HG03442 (cell line): Measurements from ENCODE around the gene ZBP1.

Source experiments
- ATAC-seq: cut with Tn5 transposase; IDR thresholded peaks from one replicate; pipeline ENCODE4 v1.9.1; 2021; ENCODE audit warnings: mild to moderate bottlenecking, moderate library complexity; ENCODE audit not compliant: unreplicated experiment

Gene ZBP1

DNA sequence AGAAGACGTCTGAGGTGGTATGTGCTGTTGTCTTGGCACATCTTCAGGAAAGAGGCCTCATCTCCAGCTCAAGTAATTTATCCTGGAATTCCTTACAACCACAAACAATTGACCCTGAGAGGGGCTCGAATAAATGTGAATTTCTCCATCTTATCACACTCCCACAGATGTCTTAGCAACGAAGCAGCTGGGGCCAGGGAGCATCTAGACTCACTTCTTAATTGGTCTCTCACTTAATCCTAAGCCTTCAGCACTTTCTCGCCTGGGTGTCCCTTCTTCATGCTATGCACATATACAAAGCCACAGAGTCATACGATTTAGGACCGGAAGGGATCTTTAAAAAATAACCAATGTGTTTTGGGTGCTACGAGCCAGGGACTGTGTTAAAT lies 32.2 kb downstream of the ZBP1 start:
- no peak for ATAC-seq

DNA sequence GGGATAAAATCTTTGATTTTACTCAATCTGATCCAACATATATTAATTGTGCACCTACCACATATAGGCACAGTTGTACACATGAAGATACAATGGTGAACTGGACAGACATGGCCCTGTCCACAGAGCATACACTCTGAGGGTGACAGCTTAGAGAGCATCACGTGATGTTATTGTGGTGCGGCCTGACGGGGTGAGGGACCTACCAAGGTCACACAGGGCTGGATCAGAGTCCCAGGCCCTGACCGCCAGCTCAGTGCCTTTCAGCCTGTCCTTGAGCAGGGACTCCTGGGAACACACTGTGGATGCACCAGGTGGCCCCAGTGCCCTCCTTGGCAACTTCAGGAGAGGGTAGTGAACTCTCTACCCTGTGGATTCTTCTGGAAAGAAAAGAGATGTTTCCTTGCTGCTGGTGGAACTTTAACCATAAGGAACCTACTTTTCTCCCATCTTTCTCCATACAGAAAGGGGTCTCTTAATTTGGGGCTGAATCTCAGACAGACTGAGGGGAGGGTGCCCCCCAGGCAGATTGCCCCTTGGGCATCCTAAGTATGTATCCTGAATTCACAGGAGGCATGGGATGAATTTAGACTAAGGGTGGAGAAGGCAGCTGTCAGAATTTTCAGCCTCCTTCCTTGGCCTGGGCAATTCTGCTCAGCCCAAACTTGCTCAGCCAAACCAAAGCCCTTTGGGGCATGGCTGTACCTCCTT lies 32.8 kb downstream of the ZBP1 start:
- no peak for ATAC-seq

DNA sequence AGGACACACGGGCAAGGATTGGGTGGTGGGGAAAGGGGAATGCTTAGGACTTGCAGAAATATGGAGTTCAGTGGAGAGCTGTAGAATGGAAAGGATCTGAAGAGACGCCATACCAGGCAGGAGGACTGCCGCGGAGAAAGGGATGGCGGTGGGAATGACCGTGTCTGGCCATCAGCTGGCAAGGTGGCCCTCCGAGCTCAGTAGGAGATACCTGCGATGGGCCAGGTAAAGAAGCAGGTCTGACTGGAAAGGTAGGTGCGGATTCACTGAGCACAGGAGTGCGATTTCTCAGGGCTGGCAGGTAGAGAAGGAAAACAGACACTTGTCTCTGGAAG lies 33.3 kb downstream of the ZBP1 start:
- no peak for ATAC-seq

DNA sequence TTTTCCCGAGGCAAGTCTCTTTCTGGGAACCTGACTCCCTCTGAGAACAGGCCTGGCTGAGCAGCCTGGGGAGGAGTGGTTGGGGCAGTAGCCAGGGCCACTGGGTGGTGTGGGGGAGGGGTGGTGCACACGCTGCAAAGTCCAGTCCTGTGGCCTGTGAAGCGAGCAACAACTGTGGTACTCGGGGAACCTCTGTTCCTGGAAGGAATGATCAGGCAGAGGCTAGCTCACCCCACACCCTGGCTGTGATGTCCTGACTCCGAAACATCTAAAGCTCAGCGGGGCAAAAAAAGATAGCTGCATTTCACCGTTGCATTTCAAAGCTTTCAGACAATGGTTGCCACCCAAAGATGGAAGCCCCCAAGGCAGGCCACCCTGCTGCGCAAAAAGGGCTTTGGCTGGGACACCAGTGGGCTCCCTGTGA lies 33.8 kb downstream of the ZBP1 start:
- ATAC-seq = no peak

DNA sequence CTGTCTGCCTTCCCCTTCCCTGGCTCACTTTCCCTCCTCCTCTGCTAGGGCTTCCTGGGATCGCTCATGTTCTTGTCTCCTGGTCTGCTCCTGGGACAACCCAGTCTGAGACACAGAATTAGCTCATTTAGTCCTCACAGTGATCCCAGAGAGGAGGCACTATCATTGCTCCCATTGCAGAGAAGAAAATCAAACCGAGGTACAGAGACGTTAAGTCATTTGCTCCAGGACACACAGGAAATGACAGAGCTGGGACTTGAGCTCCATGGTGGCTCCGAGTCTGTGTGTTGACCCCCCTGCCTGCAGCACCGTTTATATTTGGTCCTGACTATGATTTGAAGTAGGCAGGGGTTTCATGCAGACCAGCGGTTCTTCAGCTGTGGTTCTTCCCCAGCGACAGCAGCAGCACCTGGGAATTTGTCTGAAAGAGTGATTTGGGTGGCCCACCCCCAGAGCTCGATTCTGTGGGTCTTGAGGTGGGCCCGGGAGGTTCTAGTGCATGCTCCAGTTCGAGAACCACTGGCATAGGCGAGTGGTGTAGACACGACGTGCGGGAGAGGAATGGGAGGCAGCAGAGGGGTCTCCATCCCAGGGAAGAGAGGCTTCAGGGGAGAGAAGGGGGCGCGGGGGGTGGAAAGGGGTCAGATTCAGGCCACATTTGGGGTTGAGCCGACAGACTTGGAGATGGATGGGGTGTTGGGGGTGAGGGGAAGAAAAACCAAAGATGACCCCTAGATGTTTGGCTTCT lies 34.6 kb downstream of the ZBP1 start:
- ATAC-seq = no peak

DNA sequence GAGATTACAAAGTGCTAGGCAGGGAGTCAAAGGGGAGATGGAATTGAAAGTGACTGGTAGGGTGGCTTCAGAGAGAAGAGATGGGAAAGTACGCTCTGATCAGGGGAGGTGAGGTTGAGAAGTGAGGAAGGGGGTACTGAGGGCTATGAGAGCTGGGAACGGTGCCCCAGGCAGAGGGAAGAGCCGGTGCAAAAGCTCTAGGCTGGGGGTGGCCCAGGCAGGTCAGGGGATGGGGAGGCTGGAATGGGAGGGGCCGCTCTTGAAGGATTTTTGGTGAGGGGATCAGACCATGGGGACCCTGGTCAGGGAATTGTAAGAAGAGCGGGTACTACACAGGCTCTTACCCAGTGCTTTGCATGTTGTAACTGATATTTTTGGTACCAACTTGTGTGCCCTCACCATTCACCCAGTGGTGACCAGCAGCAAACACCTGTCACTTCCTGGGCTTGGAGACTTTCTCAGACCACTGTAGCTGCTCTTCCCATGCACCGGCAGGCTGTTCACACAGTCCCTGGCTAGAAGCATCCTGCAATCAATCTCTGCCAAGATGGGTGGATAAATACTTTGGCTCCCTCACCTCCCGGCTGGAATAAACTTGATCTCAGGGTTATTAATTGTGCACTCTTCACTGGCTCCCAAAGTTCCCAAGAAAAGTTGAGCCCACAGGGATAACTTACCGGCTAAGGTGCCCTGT lies 35.3 kb downstream of the ZBP1 start:
- ATAC-seq = no peak

DNA sequence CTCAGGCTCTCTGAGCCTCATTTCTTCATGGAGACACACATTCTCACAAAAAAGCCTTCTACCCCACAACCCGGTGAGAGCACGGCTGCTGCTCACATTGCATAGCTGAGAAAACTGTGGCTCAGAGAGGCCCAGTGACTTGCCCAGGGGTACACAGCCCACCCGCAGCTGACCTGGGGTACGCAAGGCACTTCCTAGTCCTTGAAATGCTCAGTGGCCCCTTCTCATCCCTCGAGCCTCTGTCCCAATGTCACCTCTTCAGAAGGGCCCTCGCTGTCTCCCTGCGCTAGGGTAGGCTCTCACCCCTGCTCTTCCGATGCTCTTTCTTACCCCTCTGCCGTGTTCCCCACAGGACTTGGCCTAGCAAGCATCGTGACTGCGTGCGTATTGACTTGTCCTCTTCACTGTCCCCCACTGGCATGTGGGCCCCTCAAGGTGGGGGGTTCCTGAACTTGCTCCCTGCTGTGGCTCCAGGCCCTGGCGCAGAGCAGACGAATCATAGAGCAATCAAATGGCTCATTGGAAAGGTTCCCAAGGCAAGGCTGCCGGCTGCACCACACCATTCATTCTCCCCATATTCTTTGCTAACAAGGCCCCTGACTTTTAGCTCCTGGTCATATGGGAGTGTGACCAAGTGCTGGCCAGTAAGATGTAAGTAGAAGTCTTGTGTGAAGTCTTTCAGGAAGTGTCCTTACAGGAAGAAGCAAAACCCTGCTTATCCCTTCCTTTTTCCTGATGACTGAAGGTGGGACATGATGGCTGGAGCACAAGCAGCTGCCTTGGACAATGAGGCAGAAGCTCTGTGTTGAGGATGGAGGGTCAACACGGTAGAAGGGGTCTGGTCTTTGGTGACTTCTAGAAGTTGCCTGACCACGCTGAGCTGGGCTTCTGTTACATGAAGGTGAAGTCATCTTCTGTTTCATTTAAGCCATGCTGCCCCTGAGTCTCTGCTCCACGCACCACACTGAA lies 36.7 kb downstream of the ZBP1 start:
- ATAC-seq = no peak

DNA sequence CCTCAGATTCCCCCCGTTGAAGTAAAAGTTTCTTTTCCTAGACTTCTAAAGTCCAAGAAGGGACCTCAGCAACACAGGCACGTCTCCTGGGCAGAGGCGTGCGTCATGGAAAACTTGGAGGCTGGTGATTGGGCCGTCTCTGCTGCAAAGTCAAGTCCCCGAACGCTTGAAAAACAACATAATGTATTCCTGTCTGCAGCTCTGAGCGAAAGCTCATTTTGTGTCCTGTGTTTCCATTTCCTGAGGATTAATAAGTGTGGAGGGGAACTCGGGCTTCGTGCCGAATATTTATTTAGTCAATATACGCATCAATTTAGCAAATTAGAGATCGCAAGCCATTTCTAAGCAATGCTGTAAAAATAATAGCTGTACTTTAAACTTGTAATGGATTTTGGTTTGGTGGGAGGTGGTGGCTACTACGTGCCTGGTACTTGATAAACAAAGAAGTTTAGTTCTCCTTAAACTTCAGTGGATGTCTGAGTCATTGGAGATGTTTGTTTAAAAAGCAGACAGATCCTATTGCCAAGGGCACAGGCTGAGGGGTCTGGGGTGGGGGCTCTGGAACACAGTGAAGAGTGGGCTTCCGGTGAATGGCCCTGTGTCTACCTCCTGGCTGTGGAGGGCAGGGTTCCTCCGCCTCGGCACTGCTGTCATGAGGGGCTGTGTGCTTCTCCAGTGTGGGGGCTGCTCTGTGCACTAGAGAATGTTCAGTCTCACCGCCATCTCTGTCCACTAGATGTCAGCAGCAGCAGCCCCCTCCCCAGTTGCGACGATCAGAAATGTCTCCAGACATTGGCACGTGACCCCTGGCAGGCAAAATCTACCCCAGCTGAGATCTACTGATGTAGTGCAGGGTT lies 37.6 kb downstream of the ZBP1 start:
- no peak for ATAC-seq

DNA sequence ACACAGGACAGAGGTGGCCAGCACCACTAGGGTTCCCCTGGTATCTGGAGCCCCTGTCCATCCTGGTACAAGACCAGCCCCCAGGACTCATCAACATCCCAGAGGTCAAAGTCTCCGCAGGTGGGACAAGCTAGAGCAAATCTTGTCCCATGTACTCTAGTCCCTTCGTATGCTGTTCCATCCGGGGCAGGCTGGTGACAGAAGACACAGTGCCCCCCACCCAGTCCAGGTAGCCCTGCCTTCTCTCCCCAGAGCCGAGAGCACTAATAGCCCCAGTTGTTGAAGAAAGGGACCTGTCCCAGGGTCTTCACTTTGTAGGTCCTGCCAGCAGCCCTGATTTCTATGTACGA lies 38.2 kb downstream of the ZBP1 start:
- ATAC-seq = no peak

DNA sequence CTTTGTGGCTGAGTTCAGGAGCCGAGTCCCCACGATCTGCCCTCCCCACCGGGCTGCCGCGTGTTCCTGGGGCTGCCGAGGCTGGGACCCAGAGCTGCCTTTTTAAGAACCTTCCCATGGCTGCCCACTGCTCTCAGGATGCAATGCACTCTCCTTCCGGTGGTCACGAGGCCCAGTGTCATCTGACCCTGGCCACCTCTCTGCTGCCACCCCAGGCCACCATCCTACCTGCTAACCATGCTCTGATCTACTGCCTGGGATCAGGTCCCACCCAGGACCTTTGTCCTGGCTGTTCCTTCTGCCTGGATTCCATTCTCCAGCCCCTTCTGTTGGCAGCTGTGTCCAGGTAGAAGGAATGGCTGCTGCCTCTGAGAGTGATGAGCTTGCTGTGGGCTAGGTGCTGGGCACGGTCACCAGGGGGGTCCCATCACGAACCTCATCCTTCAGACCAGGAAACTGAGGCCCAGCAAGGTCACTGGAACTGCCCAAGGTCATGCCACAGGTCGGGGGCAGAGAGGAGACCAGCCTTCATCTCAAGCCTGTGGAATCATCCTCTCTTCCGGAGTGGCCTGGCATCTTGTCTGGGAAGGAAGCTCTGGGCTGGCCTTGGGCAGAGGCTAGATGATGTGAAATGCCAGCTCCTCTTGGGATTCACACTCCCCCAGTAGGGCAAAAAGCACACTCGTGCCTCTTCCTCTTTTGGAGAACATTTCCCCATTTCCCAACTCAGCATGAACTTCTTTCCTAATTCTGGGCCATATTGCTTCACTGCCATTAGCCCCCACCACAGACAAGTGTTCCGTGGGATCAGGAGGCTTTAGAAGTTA lies 38.8 kb downstream of the ZBP1 start:
- ATAC-seq = no peak

DNA sequence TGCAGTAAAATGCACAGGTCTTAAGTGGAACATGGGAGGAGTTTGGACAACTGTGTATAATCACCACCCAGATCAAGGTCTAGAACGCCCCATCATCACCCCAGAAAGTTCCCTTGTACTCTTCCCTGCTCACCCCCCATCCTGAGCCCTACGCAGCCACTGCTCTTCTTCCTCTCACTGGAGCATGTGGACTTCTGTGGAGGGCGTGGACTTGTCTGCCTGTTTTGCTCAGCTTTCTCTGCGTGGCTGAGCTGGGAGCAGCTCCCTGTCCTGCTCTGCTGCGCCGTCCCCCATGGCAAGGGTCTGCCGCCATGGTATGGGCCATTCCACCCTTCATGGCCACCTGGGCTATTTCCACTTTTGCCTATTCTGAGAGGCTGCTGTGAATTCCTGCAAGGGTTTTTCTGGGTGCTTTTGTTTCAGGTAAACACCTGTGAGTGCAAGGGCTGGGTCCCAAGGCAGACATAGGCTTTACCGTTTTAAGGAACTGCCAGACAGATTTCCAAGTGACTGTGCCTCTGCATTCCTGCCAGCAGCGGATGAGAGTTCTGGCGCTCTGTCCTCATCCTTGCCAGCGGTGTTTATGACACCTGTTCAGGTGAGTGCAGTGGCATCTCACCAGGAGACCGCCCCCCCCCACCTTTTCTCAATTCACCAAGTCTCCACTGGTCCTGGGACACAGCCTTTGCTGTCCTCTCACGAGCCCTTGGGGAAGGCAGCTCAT lies 39.6 kb downstream of the ZBP1 start:
- ATAC-seq = no peak

DNA sequence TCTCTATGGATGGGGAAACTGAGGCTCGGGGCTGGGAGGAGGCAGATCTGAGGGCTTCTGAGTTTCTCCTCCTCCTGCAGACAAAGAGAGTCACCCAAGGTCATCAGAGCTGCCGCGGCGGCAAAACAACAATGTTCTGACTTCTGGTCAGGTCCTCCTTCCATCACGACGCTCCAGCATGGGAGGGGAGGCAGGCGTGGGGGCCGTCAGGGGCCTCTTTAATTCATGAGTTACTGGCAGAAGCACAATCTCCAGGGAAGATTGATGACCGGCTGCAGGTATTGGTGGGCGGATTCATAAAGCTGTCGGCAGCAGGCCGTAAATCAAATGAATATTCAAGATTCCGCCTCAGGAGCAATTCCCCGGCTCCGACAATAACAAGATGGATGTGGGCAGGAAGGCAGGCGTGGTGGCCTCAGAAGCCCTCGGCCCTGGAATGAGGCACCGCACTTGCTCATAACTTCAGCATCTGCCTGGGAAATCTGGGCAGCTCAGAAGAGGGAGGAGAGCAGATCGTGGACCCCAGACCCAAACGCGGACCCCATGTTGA lies 40.3 kb downstream of the ZBP1 start:
- no peak for ATAC-seq

DNA sequence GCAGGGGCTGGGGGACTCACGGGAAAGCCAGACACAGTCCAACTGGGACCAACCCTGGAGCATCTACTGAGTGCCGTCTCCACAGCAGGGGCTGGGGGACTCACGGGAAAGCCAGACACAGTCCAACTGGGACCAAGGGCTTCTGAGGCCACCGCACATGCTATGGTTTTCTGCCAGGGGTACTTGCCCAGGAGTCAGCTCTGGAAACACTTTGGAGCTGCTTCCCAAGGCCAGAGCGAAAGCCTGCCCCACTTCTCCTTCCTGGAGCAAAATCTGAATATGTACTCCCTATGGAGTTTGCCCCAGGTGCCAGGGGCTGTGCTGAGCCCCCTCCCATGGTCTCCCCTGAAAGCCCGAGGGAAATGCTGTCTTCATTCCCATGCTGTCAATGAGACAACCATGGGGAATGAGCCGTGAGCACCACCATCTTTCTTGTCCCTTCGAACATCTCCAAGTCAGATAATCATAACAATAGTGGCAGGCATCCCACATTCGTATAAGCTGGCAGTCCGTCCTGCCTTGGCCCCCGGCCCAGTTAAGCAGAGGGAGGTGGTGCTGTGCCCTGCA lies 40.8 kb downstream of the ZBP1 start:
- ATAC-seq = no peak

DNA sequence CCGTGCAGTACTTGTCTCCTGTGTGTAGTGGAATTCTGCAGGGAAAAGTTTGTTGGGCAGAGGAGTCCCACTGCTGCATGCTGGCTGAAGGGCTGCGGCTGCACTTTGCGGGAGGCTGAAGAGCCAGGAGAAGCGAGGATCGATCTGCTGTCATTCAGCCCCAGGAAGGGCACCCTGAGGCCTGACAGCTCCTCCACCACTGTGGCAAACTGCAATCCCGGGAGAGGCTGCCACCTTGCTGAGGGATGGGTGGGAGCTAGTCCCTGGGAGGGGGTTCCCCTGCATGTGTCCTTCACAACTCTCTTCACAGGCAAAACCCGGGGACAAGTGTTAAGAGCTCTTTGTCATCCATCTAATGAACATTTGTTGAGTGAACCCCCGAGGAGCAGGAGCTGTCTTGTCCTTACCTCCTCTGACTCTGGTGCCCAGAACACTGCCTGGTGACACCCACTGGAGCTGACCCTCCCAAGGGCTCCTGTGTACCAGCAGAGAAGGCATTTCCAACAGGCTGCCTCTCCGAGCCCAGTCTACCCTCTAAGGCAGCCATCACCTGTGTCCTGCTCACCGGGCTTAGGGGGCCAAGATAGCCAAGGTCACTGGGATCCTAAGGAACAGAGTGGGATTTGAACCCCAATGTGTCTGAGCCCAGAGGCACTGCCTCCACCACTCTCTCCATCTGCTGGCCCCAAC lies 41.6 kb downstream of the ZBP1 start:
- ATAC-seq = no peak

DNA sequence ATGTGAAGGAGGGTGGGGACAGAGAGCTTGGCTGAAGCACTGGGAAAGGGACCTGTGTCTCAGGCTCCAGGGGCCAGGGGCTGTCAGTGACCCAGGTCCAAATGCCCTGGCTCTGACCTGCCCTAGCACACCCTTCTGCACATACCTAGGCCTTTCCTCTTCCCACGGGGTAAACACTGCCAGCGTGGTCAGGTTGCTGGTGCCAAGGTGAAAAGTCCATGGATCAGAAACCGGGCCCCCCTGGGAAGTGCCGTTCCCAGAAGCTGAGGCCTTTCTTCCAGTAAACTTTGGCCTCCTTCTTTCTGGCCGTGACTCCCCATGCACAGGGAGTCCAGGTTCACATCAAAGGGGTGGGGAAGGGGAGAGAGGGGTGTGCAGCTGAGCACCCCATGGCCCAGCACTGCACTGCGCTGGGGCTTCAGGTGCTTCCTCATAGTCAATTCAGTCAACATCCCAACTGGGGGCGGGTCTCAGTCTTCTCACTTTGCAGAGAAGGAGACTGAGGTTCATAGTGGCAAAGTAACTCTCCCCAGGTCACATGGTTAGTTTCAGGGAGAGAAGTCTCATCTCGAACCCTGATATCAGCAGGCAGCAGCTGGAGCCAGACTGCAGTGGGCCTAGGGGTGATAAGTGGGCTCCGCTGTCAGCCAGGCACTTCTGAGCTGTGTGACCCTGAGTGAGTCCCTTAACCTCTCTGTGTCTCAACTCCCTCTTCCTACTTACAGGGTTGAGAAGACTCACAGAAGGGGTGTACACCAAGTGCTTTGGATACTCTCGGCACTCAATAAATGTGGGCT lies 42.3 kb downstream of the ZBP1 start:
- ATAC-seq = no peak
